CD4-positive, alpha-beta T cell treated with Interleukin-4 for 1 hour (primary cell): Measurements from ENCODE around the gene FGF1.

Experiments
- DNase-seq, 2 donors: peaks; one replicate each; pipeline ENCODE4 v3.0.0-alpha.2; 2020 to 2022

Gene FGF1

GRCh38 chr5:142569905-142570304, 116.0 kb downstream of the FGF1 start:
- DNase-seq: no peak

GRCh38 chr5:142568996-142569335, 116.9 kb downstream of the FGF1 start:
- DNase-seq: no peak

- no peak for DNase-seq
Observed at GRCh38 chr5:142568283-142568995, 117.5 kb downstream of the FGF1 start.

- no peak for DNase-seq
Observed at GRCh38 chr5:142561486-142562097, 124.3 kb downstream of the FGF1 start.

GRCh38 chr5:142561029-142561428, 124.9 kb downstream of the FGF1 start:
- DNase-seq: no peak

- DNase-seq: no peak
Observed at GRCh38 chr5:142552107-142552506, 133.8 kb downstream of the FGF1 start.

- no peak for DNase-seq
Observed at GRCh38 chr5:142551338-142552067, 134.4 kb downstream of the FGF1 start.

GRCh38 chr5:142550471-142550870, 135.4 kb downstream of the FGF1 start:
- DNase-seq: no peak

- no peak for DNase-seq
Observed at GRCh38 chr5:142549834-142550233, 136.1 kb downstream of the FGF1 start.

- peak in 1 of 2 donors; percentile 28 for DNase-seq
Observed at GRCh38 chr5:142548739-142549275, 137.1 kb downstream of the FGF1 start.

- DNase-seq: no peak
Observed at GRCh38 chr5:142547445-142548380, 138.2 kb downstream of the FGF1 start.

- DNase-seq: no peak
Observed at GRCh38 chr5:142545650-142546322, 140.1 kb downstream of the FGF1 start.

GRCh38 chr5:142544946-142545649, 140.8 kb downstream of the FGF1 start:
- no peak for DNase-seq

GRCh38 chr5:142544071-142544753, 141.7 kb downstream of the FGF1 start:
- DNase-seq: no peak

GRCh38 chr5:142542906-142543305, 143.0 kb downstream of the FGF1 start:
- no peak for DNase-seq
